GM04503 (cell line): ENCODE data around the gene SNAP25.
A peak's percentile ranks its signal among the peaks of the same experiment; 100 is the strongest.

ENCODE experiments used
- DNase-seq: peaks from one replicate; pipeline ENCODE4 v3.0.0-alpha.2; 2012; ENCODE audit warnings: low read depth

The SNAP25 gene

GRCh38 chr20:10332656-10333415 lies 114.2 kb downstream of the SNAP25 start:
- DNase-seq: no peak

- no peak for DNase-seq
These were observed 118.5 kb downstream of the SNAP25 start for GRCh38 chr20:10336959-10337729.

- no peak for DNase-seq
These were observed 120.0 kb downstream of the SNAP25 start for GRCh38 chr20:10338426-10339180.

- no peak for DNase-seq
These were observed 121.0 kb downstream of the SNAP25 start for GRCh38 chr20:10339609-10340008.

GRCh38 chr20:10342152-10342551 lies 123.5 kb downstream of the SNAP25 start:
- DNase-seq: no peak

- DNase-seq: no peak
These were observed 126.3 kb downstream of the SNAP25 start for GRCh38 chr20:10344953-10345352.

- DNase-seq: peak; percentile 41
These were observed 128.7 kb downstream of the SNAP25 start for GRCh38 chr20:10347086-10347880.

GRCh38 chr20:10349118-10349517 lies 130.5 kb downstream of the SNAP25 start:
- no peak for DNase-seq

- no peak for DNase-seq
These were observed 131.7 kb downstream of the SNAP25 start for GRCh38 chr20:10350188-10350842.

- DNase-seq: no peak
These were observed 134.5 kb downstream of the SNAP25 start for GRCh38 chr20:10352934-10353824.

GRCh38 chr20:10356628-10357027 lies 138.0 kb downstream of the SNAP25 start:
- DNase-seq: no peak
